Naive thymus-derived CD4-positive, alpha-beta T cell (primary cell): ENCODE measurements around the gene ATAD5. TPM values are rescaled to one million over a fixed set of nuclear protein-coding genes. Genes with fewer than 3 reads are reported as not detected.

Source experiments
- ATAC-seq: fragments of 150-1000 bp; cut with Tn5 transposase; 2 replicates; pipeline ENCODE4 v1.10.0; 2021; ENCODE audit warnings: mild to moderate bottlenecking, moderate library complexity
- CTCF ChIA-PET: fragments of 350-600 bp; sonication (Branson Sonifier 250); formaldehyde crosslinking; loops from one replicate; lab custom pipeline; 2021; ENCODE audit warnings: antibody characterized with exemption; lab: Charles Lee
- POLR2A ChIA-PET: fragments of 350-600 bp; sonication (Branson Sonifier 250); formaldehyde crosslinking; loops from one replicate; lab custom pipeline; 2021; ENCODE audit warnings: antibody characterized with exemption, inconsistent platforms; lab: Charles Lee
- DNase-seq, 9 donors: peaks; one replicate each; pipeline versions ENCODE4 v3.0.0 to v3.0.0-alpha.2; 2020 to 2022; ENCODE audit warnings: mixed read lengths in 1 of 9
- H3K27ac ChIP-seq: one replicate; pipeline ENCODE4 v1.7.0; 2013; ENCODE audit warnings: mild to moderate bottlenecking, low read depth, low read length, moderate library complexity
- H3K27me3 ChIP-seq, 2 donors: one replicate each; pipeline ENCODE4 v1.7.0; 2013; ENCODE audit warnings: low read length in 2 of 2, mild to moderate bottlenecking in 2 of 2, moderate library complexity in 2 of 2; ENCODE audit not compliant: control insufficient read depth in 2 of 2, insufficient read depth in 2 of 2
- H3K36me3 ChIP-seq, 3 experiments: 1 replicate in 2 of 3; 2 replicates in 1 of 3; pipeline ENCODE4 v1.7.0; 2013; ENCODE audit warnings: low read length in 3 of 3, mild to moderate bottlenecking in 3 of 3, moderate library complexity in 1 of 3; ENCODE audit not compliant: insufficient read depth in 3 of 3, control insufficient read depth in 2 of 3
- H3K4me1 ChIP-seq, 2 donors: one replicate each; pipeline ENCODE4 v1.7.0; 2013; ENCODE audit warnings: low read length in 2 of 2, mild to moderate bottlenecking in 2 of 2, moderate library complexity in 1 of 2; ENCODE audit not compliant: control insufficient read depth in 2 of 2, insufficient read depth in 2 of 2
- H3K4me3 ChIP-seq: 2 replicates; pipeline ENCODE4 v1.7.0; 2013; ENCODE audit warnings: mild to moderate bottlenecking, low read length
- H3K9me3 ChIP-seq, 3 experiments: 1 replicate in 2 of 3; 2 replicates in 1 of 3; pipeline ENCODE4 v1.7.0; 2013; ENCODE audit warnings: low read length in 3 of 3; ENCODE audit not compliant: control insufficient read depth in 2 of 3
- H3K27ac Mint-ChIP-seq, 9 donors: one replicate each; pipeline ENCODE4 v1.8.0; 2020 to 2022; ENCODE audit warnings: mixed read lengths in 9 of 9, mild to moderate bottlenecking in 8 of 9, moderate library complexity in 5 of 9, inconsistent platforms in 2 of 9
- H3K27me3 Mint-ChIP-seq, 5 donors: one replicate each; pipeline ENCODE4 v1.8.0; 2021 to 2022; ENCODE audit warnings: mixed read lengths in 5 of 5, mild to moderate bottlenecking in 1 of 5
- H3K36me3 Mint-ChIP-seq, 5 donors: one replicate each; pipeline ENCODE4 v1.8.0; 2020 to 2022; ENCODE audit warnings: mixed read lengths in 5 of 5, mild to moderate bottlenecking in 3 of 5, inconsistent platforms in 1 of 5
- H3K4me1 Mint-ChIP-seq, 7 donors: one replicate each; pipeline ENCODE4 v1.8.0; 2020 to 2022; ENCODE audit warnings: mixed read lengths in 7 of 7, mild to moderate bottlenecking in 3 of 7, inconsistent platforms in 1 of 7
- H3K4me3 Mint-ChIP-seq, 10 donors: one replicate each; pipeline ENCODE4 v1.8.0; 2020 to 2022; ENCODE audit warnings: mild to moderate bottlenecking in 10 of 10, mixed read lengths in 10 of 10, moderate library complexity in 6 of 10, inconsistent platforms in 2 of 10
- H3K9me3 Mint-ChIP-seq, 11 donors: one replicate each; pipeline ENCODE4 v1.8.0; 2020 to 2022; ENCODE audit warnings: mixed read lengths in 11 of 11, mild to moderate bottlenecking in 4 of 11, inconsistent platforms in 1 of 11, moderate library complexity in 1 of 11
- intact Hi-C, 2 donors: fragments of 100-400 bp; cut with micrococcal nuclease; formaldehyde crosslinking; loops; one replicate each; pipeline ENCODE4 v1.15.1; 2023
- polyA plus RNA-seq, 2 donors: library from polyadenylated mRNA; unstranded; fragments of 300-500 nt; fragmentation: Illumina TruSeq; gene quantifications; one replicate each; pipeline ENCODE4 v1.2.3, GENCODE V29; 2021
- total RNA-seq, 6 experiments: library from RNA in 5 of 6; stranded (reverse) in 5 of 6; gene quantifications; 1 replicate in 5 of 6; 2 replicates in 1 of 6; pipeline ENCODE4 v1.2.3 and lab custom pipeline; 2021 to 2026

Gene ATAD5
- total and polyA plus RNA-seq, 7 experiments from 2014 or later = 1.3 to 22.1 (median 4.8) TPM

DNA sequence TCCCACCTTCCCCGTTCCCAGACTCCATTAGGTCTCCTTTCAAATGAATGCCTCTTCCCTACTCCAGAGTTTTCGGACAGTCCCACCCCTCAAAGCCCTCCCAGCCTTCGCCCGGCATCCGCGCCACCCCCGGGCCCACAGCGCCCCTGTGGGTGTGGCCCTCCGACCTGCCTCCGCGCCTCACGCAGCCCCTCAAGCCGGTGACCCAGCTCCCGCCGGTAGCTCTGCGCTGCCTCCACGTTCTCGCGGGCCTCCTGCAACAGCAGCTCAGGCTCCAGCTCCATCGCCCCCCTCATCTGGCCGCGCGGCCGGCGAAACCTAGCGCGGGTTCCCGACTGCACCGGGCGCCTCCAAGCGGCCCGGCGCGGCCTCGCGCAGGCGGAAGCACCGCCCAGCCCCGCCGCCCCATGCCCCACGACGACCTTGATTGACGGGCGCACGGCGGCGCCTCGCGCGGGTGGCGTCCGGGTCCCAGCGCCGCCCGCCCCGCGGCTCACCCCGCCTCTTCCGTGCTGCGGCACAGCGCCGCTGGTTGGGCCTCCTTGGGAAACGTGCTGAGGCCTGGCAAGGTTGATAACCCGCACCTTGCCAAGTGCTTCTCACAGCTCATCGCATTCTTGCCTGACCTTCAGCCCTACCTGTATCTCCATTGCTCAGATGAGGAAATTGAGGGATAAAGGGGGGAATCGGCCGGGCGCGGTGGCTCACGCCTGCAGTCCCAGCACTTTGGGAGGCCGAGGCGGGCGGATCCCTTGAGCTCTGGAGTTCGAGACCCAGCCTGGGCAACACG lies 7.2 kb upstream of the ATAD5 start, which contains the start of gene CRLF3:
Gene CRLF3, minus strand, starts transcription at position 337 of the 790 bp plus-strand sequence. Its CDS starts 41 bp downstream, at position 296.
- intact Hi-C loops = loop anchor here (1.0 to 10.0 kb wide), 18 partner anchors 8 to 1530 kb away; partner anchors contain the start of genes CPD (in 2 of the 2), NSRP1 (in 2 of the 2), EVI2B (in 1 of the 2) and GOSR1 (in 1 of the 2)
- Mint-ChIP-seq H3K4me1 (peaks cover 25 to 42% (median 36%) of the 10 kb centered on the region in 7 donors), H3K27me3 (no peaks in the 10 kb centered on the region), H3K36me3 (peaks cover 0 to 12% (median 10%) of the 10 kb centered on the region in 5 donors), H3K4me3 (peak within 1 kb of the TSS; percentile 92 to 100 (median 98)), H3K27ac (peak within 1 kb of the TSS; percentile 84 to 99 (median 91)), H3K9me3 (no peaks in the 10 kb centered on the region)
- ChIA-PET CTCF (interaction anchor here (0.5 to 5.2 kb wide), 6 partner anchors 11 to 489 kb away, joined by 3 to 61 read pairs (median 6); partner anchors contain the start of gene GOSR1), POLR2A (interaction anchor here (0.8 to 11.4 kb wide), 10 partner anchors 9 to 1207 kb away, joined by 3 to 305 read pairs (median 4); no protein-coding TSS in a partner anchor)
- H3K4me3 ChIP-seq = peak within 1 kb of the TSS; percentile 62
- H3K27me3 ChIP-seq = no peaks in the 10 kb centered on the region
- H3K4me1 ChIP-seq = peaks cover 23 to 25% of the 10 kb centered on the region in 2 donors
- H3K36me3 ChIP-seq = peaks cover 0 to 9% (median 0%) of the 10 kb centered on the region in 3 experiments
- H3K27ac ChIP-seq = peak within 1 kb of the TSS; percentile 91
- DNase-seq (peak; percentile 88 to 94 (median 92)), ATAC-seq (peak; percentile 97)
- H3K9me3 ChIP-seq = no peaks in the 10 kb centered on the region

DNA sequence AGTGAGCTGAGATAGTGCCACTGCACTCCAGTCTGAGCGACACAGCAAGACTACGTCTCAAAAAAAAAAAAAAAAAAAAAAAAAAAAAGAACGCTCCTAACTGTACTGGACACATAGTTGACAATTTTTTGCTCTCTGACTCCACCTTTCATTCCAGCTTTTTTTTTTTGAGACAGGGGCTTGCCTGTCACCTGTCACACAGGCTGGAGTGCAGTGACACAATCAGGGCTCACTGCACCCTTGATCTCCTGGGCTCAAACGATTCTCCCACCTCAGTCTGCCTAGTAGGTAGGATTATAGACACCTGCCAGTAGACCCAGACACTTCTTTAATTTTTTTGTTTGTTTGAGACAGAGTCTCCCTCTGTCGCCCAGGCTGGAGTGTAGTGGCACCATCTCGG lies 4.7 kb upstream of the ATAD5 start:
- peaks cover 12 to 16% of the 10 kb centered on the region in 2 donors for H3K4me1 ChIP-seq
- CTCF ChIA-PET = interaction anchor here (0.6 to 5.2 kb wide), 4 partner anchors 17 to 1110 kb away, joined by 3 to 61 read pairs (median 26); no protein-coding TSS in a partner anchor
- H3K36me3 Mint-ChIP-seq = peaks cover 0 to 9% (median 6%) of the 10 kb centered on the region in 5 donors
- intact Hi-C loops = loop anchor here (2.0 to 10.0 kb wide), 5 partner anchors 110 to 712 kb away; partner anchors contain the start of genes CPD (in 1 of the 2) and NSRP1 (in 1 of the 2)
- H3K4me1 Mint-ChIP-seq = peaks cover 17 to 34% (median 25%) of the 10 kb centered on the region in 7 donors
- no peaks in the 10 kb centered on the region for H3K27me3 Mint-ChIP-seq
- peaks cover 0 to 12% (median 0%) of the 10 kb centered on the region in 3 experiments for H3K36me3 ChIP-seq
- H3K27me3 ChIP-seq = no peaks in the 10 kb centered on the region
- no peak overlapping the region for H3K27ac ChIP-seq
- DNase-seq (no peak), ATAC-seq (no peak)
- H3K4me3 ChIP-seq = no peak overlapping the region
- H3K27ac Mint-ChIP-seq = peak overlapping the region in 4 of 9 donors; percentile 20 to 56 (median 36)
- no peaks in the 10 kb centered on the region for H3K9me3 ChIP-seq
- H3K4me3 Mint-ChIP-seq = peak overlapping the region in 1 of 10 donors; percentile 23
- H3K9me3 Mint-ChIP-seq = peaks cover 0 to 2% (median 0%) of the 10 kb centered on the region in 11 donors
- POLR2A ChIA-PET = interaction anchor here (11.4 kb wide), 1 partner anchor 16 kb away, joined by 305 read pairs; no protein-coding TSS in a partner anchor

GRCh38 chr17:30829022-30829421 lies 2.7 kb upstream of the ATAD5 start:
- H3K4me1 ChIP-seq = peaks cover 20 to 21% of the 10 kb centered on the region in 2 donors
- ATAC-seq (no peak), DNase-seq (no peak)
- H3K4me3 Mint-ChIP-seq = peak overlapping the region in 3 of 10 donors; percentile 5 to 38 (median 5)
- H3K36me3 Mint-ChIP-seq = peaks cover 0 to 3% (median under 1%) of the 10 kb centered on the region in 5 donors
- intact Hi-C loops = loop anchor here (5.0 to 10.0 kb wide), 4 partner anchors 112 to 714 kb away; partner anchors contain the start of genes CPD (in 1 of the 2) and NSRP1 (in 1 of the 2)
- peak overlapping the region in 2 of 9 donors; percentile 43 to 57 for H3K27ac Mint-ChIP-seq
- H3K36me3 ChIP-seq = peaks cover 0 to 9% (median 0%) of the 10 kb centered on the region in 3 experiments
- H3K27ac ChIP-seq = no peak overlapping the region
- H3K27me3 Mint-ChIP-seq = no peaks in the 10 kb centered on the region
- H3K4me3 ChIP-seq = no peak overlapping the region
- H3K4me1 Mint-ChIP-seq = peaks cover 15 to 41% (median 30%) of the 10 kb centered on the region in 7 donors
- ChIA-PET CTCF (interaction anchor here (0.6 to 0.7 kb wide), 2 partner anchors 20 to 23 kb away, joined by 3 read pairs; no protein-coding TSS in a partner anchor), POLR2A (interaction anchor here (0.6 kb wide), 1 partner anchor 23 kb away, joined by 3 read pairs; no protein-coding TSS in a partner anchor)
- no peaks in the 10 kb centered on the region for H3K27me3 ChIP-seq
- peaks cover 0 to 2% (median 0%) of the 10 kb centered on the region in 11 donors for H3K9me3 Mint-ChIP-seq
- H3K9me3 ChIP-seq = no peaks in the 10 kb centered on the region

GRCh38 chr17:30831257-30831656 lies 509 bp upstream of the ATAD5 start:
- no peaks in the 10 kb centered on the region for H3K9me3 ChIP-seq
- peak overlapping the region; percentile 75 for H3K27ac ChIP-seq
- peaks cover 12 to 17% of the 10 kb centered on the region in 2 donors for H3K4me1 ChIP-seq
- intact Hi-C loops = loop anchor here (2.0 to 5.0 kb wide), 2 partner anchors 76 to 230 kb away; partner anchors contain the start of gene TEFM (in 1 of the 2)
- peaks cover 0 to 9% (median 0%) of the 10 kb centered on the region in 5 donors for H3K36me3 Mint-ChIP-seq
- H3K36me3 ChIP-seq = peaks cover 0 to 4% (median 0%) of the 10 kb centered on the region in 3 experiments
- peaks cover 14 to 40% (median 26%) of the 10 kb centered on the region in 7 donors for H3K4me1 Mint-ChIP-seq
- CTCF ChIA-PET = interaction anchor here (0.5 to 1.7 kb wide), 2 partner anchors 26 to 98 kb away, joined by 5 read pairs; no protein-coding TSS in a partner anchor
- no peaks in the 10 kb centered on the region for H3K27me3 ChIP-seq
- peak overlapping the region; percentile 92 to 100 (median 96) for H3K4me3 Mint-ChIP-seq
- ATAC-seq (no peak), DNase-seq (no peak)
- H3K27ac Mint-ChIP-seq = peak overlapping the region; percentile 83 to 98 (median 92)
- H3K27me3 Mint-ChIP-seq = no peaks in the 10 kb centered on the region
- H3K9me3 Mint-ChIP-seq = peaks cover 0 to 2% (median 0%) of the 10 kb centered on the region in 11 donors
- peak overlapping the region; percentile 81 for H3K4me3 ChIP-seq
- POLR2A ChIA-PET = interaction anchor here (0.9 to 1.9 kb wide), 4 partner anchors 9 to 42 kb away, joined by 3 to 6 read pairs (median 4); no protein-coding TSS in a partner anchor

GRCh38 chr17:30832438-30833124 lies 815 bp downstream of the ATAD5 start:
- CTCF ChIA-PET = interaction anchor here (1.3 kb wide), 1 partner anchor 25 kb away, joined by 4 read pairs; no protein-coding TSS in a partner anchor
- H3K27ac Mint-ChIP-seq = peak overlapping the region; percentile 83 to 98 (median 92)

More at GRCh38 chr17:30832438-30833124, 815 bp downstream of the ATAD5 start:
- POLR2A ChIA-PET = interaction anchor here (0.7 to 1.9 kb wide), 4 partner anchors 10 to 1689 kb away, joined by 3 to 6 read pairs (median 3); no protein-coding TSS in a partner anchor
- Histone ChIP-seq H3K4me3 (peak overlapping the region; percentile 81), H3K36me3 (peaks cover 0 to 4% (median 0%) of the 10 kb centered on the region in 3 experiments), H3K27ac (peak overlapping the region; percentile 75), H3K9me3 (no peaks in the 10 kb centered on the region), H3K27me3 (no peaks in the 10 kb centered on the region), H3K4me1 (peaks cover 12 to 17% of the 10 kb centered on the region in 2 donors)
- Mint-ChIP-seq H3K27me3 (no peaks in the 10 kb centered on the region), H3K9me3 (peaks cover 0 to 2% (median 0%) of the 10 kb centered on the region in 11 donors), H3K4me3 (peak overlapping the region; percentile 92 to 100 (median 96)), H3K36me3 (peaks cover 0 to 9% (median 0%) of the 10 kb centered on the region in 5 donors), H3K4me1 (peaks cover 14 to 40% (median 26%) of the 10 kb centered on the region in 7 donors)
- no peak for DNase-seq
- intact Hi-C loops = loop anchor here (1.0 to 5.0 kb wide), 2 partner anchors 8 to 75 kb away; partner anchors contain the start of genes CRLF3 (in 1 of the 2) and TEFM (in 1 of the 2)
- no peak for ATAC-seq
